IMR-90 (cell line): ENCODE data around the gene MCTP1.

Experiments
- BHLHE40 ChIP-seq: fragments of 150-350 bp; IDR thresholded peaks from 2 replicates; pipeline ENCODE4 v1.6.1; 2016; ENCODE audit warnings: mild to moderate bottlenecking, low read depth, low read length
- CHD1 ChIP-seq: IDR thresholded peaks from 2 replicates; pipeline ENCODE4 v1.6.1; 2012; ENCODE audit warnings: low read depth, low read length, improper control_type of control experiment
- POLR2A ChIP-seq: IDR thresholded peaks from 2 replicates; pipeline ENCODE4 v1.6.1; 2012; ENCODE audit warnings: mild to moderate bottlenecking, low read depth, low read length
- SMC3 ChIP-seq: fragments of 150-350 bp; IDR thresholded peaks from 2 replicates; pipeline ENCODE4 v1.6.1; 2016; ENCODE audit warnings: low read depth, mild to moderate bottlenecking, antibody characterized with exemption, low read length, moderate library complexity
- TF ChIP-seq, protein P1 (sequence below): conservative IDR thresholded peaks from 2 replicates; pipeline ENCODE4 v1.5.1; 2012; ENCODE audit warnings: mild to moderate bottlenecking, low read depth, low read length, improper control_type of control experiment
- TF ChIP-seq, protein P2 (sequence below): fragments of 150-350 bp; IDR thresholded peaks from 2 replicates; pipeline ENCODE4 v1.6.1; 2016; ENCODE audit warnings: low read depth, mild to moderate bottlenecking, low read length, moderate library complexity, borderline replicate concordance

DNA sequence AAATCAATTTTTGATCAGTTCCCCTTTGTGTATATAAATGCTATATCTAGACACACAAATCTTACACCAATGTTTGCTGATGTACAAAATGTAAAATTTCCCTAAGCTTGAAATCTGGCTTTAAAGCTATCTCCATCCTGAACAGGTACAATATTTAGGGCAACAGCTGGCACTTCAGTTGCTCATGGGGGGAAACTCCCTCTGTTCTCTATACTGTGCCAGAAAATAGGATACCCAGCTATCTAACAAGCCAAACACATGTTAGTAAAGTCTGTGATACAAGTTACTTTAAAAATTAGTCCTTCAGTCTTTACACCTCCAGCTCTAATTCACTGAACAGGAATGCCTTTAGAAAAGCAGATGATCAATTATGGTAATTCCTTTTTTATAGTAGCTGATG, 474.6 kb downstream of the MCTP1 start:
- TF ChIP-seq, protein P1, sequence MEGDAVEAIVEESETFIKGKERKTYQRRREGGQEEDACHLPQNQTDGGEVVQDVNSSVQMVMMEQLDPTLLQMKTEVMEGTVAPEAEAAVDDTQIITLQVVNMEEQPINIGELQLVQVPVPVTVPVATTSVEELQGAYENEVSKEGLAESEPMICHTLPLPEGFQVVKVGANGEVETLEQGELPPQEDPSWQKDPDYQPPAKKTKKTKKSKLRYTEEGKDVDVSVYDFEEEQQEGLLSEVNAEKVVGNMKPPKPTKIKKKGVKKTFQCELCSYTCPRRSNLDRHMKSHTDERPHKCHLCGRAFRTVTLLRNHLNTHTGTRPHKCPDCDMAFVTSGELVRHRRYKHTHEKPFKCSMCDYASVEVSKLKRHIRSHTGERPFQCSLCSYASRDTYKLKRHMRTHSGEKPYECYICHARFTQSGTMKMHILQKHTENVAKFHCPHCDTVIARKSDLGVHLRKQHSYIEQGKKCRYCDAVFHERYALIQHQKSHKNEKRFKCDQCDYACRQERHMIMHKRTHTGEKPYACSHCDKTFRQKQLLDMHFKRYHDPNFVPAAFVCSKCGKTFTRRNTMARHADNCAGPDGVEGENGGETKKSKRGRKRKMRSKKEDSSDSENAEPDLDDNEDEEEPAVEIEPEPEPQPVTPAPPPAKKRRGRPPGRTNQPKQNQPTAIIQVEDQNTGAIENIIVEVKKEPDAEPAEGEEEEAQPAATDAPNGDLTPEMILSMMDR = no peak
- TF ChIP-seq CHD1 (no peak), POLR2A (no peak), BHLHE40 (no peak), SMC3 (no peak)
- TF ChIP-seq, protein P2, sequence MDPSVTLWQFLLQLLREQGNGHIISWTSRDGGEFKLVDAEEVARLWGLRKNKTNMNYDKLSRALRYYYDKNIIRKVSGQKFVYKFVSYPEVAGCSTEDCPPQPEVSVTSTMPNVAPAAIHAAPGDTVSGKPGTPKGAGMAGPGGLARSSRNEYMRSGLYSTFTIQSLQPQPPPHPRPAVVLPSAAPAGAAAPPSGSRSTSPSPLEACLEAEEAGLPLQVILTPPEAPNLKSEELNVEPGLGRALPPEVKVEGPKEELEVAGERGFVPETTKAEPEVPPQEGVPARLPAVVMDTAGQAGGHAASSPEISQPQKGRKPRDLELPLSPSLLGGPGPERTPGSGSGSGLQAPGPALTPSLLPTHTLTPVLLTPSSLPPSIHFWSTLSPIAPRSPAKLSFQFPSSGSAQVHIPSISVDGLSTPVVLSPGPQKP = no peak
